Activated CD4-positive, alpha-beta T cell treated with anti-CD3 and anti-CD28 coated beads, Interleukin-2, amount 50 U/mL, for 24 hours (primary cell): ENCODE measurements around the gene TCEANC.
"Not testable (repeated sequence)": the region's sequence is repeated elsewhere in the genome, so short reads cannot be mapped to it uniquely, and the experiment has no call there.

Source experiments
- DNase-seq, 2 donors: peaks; one replicate each; pipeline ENCODE4 v3.0.0-alpha.2; 2020; ENCODE audit warnings: low read depth in 1 of 2, low spot score in 1 of 2

The TCEANC gene

GRCh38 chrX:13655674-13656073, 2.7 kb downstream of the TCEANC start:
- DNase-seq = no peak

GRCh38 chrX:13658602-13659001, 5.7 kb downstream of the TCEANC start:
- DNase-seq = peak in 1 of 2 donors; percentile 21

- no peak for DNase-seq
Observed at GRCh38 chrX:13659063-13659462, 6.1 kb downstream of the TCEANC start.

GRCh38 chrX:13661735-13662288, 8.9 kb downstream of the TCEANC start:
- no peak for DNase-seq

- no peak for DNase-seq
Observed at GRCh38 chrX:13662355-13662791, 9.4 kb downstream of the TCEANC start.

GRCh38 chrX:13664020-13664419, 11.1 kb downstream of the TCEANC start:
- DNase-seq = no peak

- no peak for DNase-seq
Observed at GRCh38 chrX:13666836-13667235, 13.9 kb downstream of the TCEANC start.

GRCh38 chrX:13667919-13668318, 15.0 kb downstream of the TCEANC start:
- DNase-seq = no peak

- peak in 1 of 2 donors; percentile 46 for DNase-seq
Observed at GRCh38 chrX:13669246-13669737, 16.4 kb downstream of the TCEANC start.

- DNase-seq = not testable (repeated sequence)
Observed at GRCh38 chrX:13669755-13670154, 16.8 kb downstream of the TCEANC start.

GRCh38 chrX:13670197-13670596, 17.3 kb downstream of the TCEANC start:
- no peak for DNase-seq

- no peak for DNase-seq
Observed at GRCh38 chrX:13673016-13673415, 20.1 kb downstream of the TCEANC start.

GRCh38 chrX:13676885-13677284, 23.9 kb downstream of the TCEANC start:
- DNase-seq = no peak

GRCh38 chrX:13679700-13680099, 26.8 kb downstream of the TCEANC start:
- not testable (repeated sequence) for DNase-seq

- no peak for DNase-seq
Observed at GRCh38 chrX:13681595-13681994, 28.7 kb downstream of the TCEANC start.

GRCh38 chrX:13684361-13684760, 31.4 kb downstream of the TCEANC start:
- DNase-seq = no peak

- no peak for DNase-seq
Observed at GRCh38 chrX:13685126-13685763, 32.3 kb downstream of the TCEANC start.

GRCh38 chrX:13687203-13687602, 34.3 kb downstream of the TCEANC start:
- DNase-seq = no peak

GRCh38 chrX:13688384-13688957, 35.5 kb downstream of the TCEANC start:
- no peak for DNase-seq

GRCh38 chrX:13688958-13689740, 36.2 kb downstream of the TCEANC start, which contains the start of gene RAB9A:
Gene RAB9A, plus strand, starts transcription at chrX:13689128. Its CDS starts 19,619 bp downstream, at chrX:13708747.
- DNase-seq = peak; percentile 59 to 70

GRCh38 chrX:13689741-13690211, 36.8 kb downstream of the TCEANC start:
- no peak for DNase-seq
